NCI-H2107 (cell line): ENCODE results near the gene OR7C2.

Source experiments
- DNase-seq: peaks from one replicate; lab custom pipeline; 2025; lab: John Stamatoyannopoulos, UW

Gene OR7C2

GRCh38 chr19:14979476-14980255 lies 38.4 kb downstream of the OR7C2 start, which contains the start of gene SLC1A6:
Gene SLC1A6 (minus strand): TSS chr19:14979864. CDS start chr19:14972910, 6,954 bp downstream.
- no peak for DNase-seq

GRCh38 chr19:14985133-14985532 lies 43.8 kb downstream of the OR7C2 start:
- DNase-seq: no peak
